ENCODE measurements around the gene RNF41. TPM values are rescaled to one million over a fixed set of nuclear protein-coding genes. Genes with fewer than 3 reads are reported as not detected.
"Not testable (repeated sequence)": the region's sequence is repeated elsewhere in the genome, so short reads cannot be mapped to it uniquely, and the experiment has no call there.

The RNF41 gene
- polyA plus RNA-seq, 1 experiment = 338 TPM

DNA sequence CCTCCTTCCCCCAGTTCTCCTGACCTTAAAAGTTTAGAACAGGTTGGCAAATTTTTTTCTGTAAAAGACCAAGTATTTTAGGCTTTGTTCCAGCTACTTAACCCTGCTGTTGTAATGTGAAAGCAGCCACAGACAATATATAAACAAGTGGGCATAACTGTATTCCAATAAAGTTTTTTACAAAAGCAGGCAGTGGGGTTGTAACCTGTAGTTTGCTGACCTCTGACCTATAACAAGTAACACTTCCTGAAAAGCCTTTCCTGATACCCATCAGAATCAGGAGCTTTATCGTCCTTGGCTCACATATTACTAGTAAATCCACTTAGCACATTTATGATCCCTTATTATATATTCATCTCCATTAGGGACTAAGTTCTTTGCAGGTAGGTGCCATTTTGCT is 19.4 kb downstream of the RNF41 start:
- H3K27me3 ChIP-seq (ENCODE audit: control insufficient read depth, insufficient read depth, low read length) = no peaks in the 10 kb centered on the region
- no peak for DNase-seq (ENCODE audit: low read depth)
- CTCF ChIA-PET = interaction anchor here (1.5 to 3.7 kb wide), 3 partner anchors 9 to 83 kb away, joined by 3 to 14 read pairs (median 5); partner anchors contain the start of gene RNF41
- POLR2A ChIA-PET = no interaction called here
- peaks cover 21% of the 10 kb centered on the region for H3K36me3 ChIP-seq (ENCODE audit: control insufficient read depth, insufficient read depth, low read length)
- no peak overlapping the region for H3K4me3 ChIP-seq (ENCODE audit: low read depth, low read length)
- TF ChIP-seq, protein P1, sequence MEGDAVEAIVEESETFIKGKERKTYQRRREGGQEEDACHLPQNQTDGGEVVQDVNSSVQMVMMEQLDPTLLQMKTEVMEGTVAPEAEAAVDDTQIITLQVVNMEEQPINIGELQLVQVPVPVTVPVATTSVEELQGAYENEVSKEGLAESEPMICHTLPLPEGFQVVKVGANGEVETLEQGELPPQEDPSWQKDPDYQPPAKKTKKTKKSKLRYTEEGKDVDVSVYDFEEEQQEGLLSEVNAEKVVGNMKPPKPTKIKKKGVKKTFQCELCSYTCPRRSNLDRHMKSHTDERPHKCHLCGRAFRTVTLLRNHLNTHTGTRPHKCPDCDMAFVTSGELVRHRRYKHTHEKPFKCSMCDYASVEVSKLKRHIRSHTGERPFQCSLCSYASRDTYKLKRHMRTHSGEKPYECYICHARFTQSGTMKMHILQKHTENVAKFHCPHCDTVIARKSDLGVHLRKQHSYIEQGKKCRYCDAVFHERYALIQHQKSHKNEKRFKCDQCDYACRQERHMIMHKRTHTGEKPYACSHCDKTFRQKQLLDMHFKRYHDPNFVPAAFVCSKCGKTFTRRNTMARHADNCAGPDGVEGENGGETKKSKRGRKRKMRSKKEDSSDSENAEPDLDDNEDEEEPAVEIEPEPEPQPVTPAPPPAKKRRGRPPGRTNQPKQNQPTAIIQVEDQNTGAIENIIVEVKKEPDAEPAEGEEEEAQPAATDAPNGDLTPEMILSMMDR (IDR thresholded peaks at IDR 0.05; ENCODE audit: insufficient read depth, low read depth, low read length) = no peak

DNA sequence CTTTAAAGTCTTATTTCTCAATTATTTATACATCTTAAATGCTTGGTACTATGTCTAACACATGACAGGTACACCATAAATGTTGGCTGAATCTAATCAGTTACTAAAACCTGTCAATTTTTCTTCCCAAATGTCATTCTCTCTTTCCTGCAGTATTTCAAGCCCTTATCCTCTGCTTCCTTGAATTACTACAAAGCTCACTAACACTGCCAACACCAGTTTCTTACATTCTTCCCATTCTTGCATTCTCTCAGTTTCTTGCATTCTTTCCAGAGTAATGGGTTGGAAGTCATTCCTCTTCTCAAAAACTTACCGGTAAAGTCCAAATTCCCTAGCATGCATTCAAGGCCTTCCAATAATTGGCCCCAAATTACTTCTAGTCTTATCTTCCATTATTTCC is 22.9 kb downstream of the RNF41 start:
- TF ChIP-seq, protein P1 (IDR thresholded peaks at IDR 0.05; ENCODE audit: insufficient read depth, low read depth, low read length) = no peak
- ChIA-PET POLR2A (no interaction called here), CTCF (interaction anchor here (1.0 to 4.6 kb wide), 2 partner anchors 9 to 23 kb away, joined by 3 to 26 read pairs; partner anchors contain the start of gene RNF41)
- H3K4me3 ChIP-seq (ENCODE audit: low read depth, low read length) = no peak overlapping the region
- DNase-seq (ENCODE audit: low read depth) = no peak
- no peaks in the 10 kb centered on the region for H3K27me3 ChIP-seq (ENCODE audit: control insufficient read depth, insufficient read depth, low read length)
- H3K36me3 ChIP-seq (ENCODE audit: control insufficient read depth, insufficient read depth, low read length) = no peaks in the 10 kb centered on the region

DNA sequence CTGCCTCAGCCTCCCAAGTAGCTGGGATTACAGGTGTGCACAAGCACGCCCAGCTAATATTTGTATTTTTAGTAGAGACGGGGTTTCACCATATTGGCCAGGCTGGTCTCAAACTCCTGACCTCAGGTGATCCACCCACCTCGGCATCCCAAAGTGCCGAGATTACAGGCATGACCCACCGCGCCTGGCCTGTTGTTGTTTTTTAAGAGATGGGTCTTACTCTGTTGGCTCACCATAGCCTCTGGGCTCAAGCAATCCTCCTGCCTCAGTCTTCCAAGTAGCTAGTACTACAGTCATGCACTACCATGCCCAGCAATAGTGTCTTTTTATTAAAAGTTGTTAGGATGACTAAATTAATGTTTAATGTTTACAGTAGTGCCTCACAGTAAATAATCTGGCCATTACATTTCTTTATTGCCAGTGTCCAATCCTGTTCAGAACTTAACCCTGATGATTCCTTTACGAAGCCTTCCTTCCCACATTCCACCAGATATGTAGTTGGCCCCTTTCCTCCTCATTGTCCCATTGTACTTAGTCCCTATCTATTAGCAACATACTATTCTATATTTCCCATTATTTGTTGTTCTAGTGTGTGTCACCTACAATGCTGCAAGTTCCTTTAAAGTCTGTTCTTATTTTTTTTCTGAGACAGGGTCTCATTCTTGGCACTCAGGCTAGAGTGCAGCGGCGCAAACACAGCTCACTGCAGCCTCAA is 23.6 kb downstream of the RNF41 start:
- Histone ChIP-seq H3K36me3 (ENCODE audit: control insufficient read depth, insufficient read depth, low read length) (no peaks in the 10 kb centered on the region), H3K27me3 (ENCODE audit: control insufficient read depth, insufficient read depth, low read length) (no peaks in the 10 kb centered on the region), H3K4me3 (ENCODE audit: low read depth, low read length) (no peak overlapping the region)
- ChIA-PET POLR2A (no interaction called here), CTCF (interaction anchor here (1.0 to 4.6 kb wide), 5 partner anchors 10 to 78 kb away, joined by 3 to 26 read pairs (median 7); partner anchors contain the start of genes ANKRD52 and RNF41)
- TF ChIP-seq, protein P1 (IDR thresholded peaks at IDR 0.05; ENCODE audit: insufficient read depth, low read depth, low read length) = no peak
- DNase-seq (ENCODE audit: low read depth) = no peak

DNA sequence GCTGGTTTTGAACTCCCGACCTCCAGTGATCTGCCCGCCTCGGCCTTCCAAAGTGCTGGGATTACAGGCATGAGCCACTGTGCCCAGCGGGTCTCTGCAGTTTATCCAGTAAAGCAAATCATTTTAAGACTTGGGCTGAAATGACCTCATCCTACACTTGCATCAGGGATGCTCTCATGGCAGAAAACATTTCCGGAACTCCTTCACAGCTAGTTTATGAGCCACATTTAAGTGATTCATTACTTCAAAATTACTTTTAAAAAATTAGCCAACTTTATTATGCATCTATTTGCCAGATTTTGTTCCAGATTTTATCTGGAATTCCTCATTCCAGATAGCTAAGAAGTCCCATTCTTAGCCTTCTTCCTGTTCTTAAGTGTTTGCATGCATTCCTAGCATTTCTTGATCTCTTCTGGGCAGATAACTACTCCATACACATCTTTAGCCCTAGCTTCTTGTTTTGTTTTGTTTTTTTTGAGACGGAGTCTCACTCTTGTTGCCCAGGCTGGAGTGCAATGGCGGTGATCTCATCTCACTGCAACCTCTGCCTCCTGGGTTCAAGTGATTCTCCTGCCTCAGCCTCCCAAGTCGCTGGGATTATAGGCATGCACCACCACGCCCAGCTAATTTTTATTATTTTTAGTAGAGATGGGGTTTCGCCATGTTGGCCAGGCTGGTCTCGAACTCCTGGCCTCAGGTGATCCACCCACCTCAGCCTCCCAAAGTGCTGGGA is 24.7 kb downstream of the RNF41 start:
- not testable (repeated sequence) for H3K36me3 ChIP-seq (ENCODE audit: control insufficient read depth, insufficient read depth, low read length); H3K27me3 ChIP-seq (ENCODE audit: control insufficient read depth, insufficient read depth, low read length); H3K4me3 ChIP-seq (ENCODE audit: low read depth, low read length)
- ChIA-PET POLR2A (interaction anchor here (0.6 to 1.5 kb wide), 2 partner anchors 24 to 162 kb away, joined by 3 to 25 read pairs; partner anchors contain the start of gene RNF41), CTCF (interaction anchor here (1.0 to 9.8 kb wide), 7 partner anchors 11 to 77 kb away, joined by 3 to 132 read pairs (median 7); partner anchors contain the start of genes ANKRD52 and RNF41)
- peak; percentile 100 for DNase-seq (ENCODE audit: low read depth)

DNA sequence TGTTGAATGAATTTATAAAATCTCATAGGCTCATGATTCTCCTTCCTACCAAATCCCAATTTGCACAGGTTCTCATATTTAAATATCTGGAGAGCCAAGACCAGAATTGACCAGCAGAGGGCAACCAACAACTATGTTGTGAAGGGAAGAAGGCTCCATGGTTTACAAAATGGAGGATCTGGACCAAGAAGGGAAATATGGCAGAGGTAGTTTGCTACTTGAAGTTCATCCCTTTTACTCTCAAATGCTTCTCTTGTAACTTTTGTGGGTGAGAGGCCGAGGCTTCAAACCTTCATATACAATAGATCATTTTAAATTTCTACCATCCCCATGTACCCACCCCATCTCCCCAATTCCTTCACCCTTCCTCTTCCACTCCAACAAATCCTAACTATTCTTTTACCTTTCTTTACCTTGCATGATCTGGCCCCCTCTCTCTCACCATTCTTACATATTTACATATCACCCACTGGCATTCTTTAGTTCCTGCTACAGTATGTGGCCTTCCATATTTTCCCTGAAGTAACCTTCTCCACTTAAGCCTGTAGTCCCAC is 28.6 kb downstream of the RNF41 start:
- Histone ChIP-seq H3K4me3 (ENCODE audit: low read depth, low read length) (no peak overlapping the region), H3K27me3 (ENCODE audit: control insufficient read depth, insufficient read depth, low read length) (no peaks in the 10 kb centered on the region), H3K36me3 (ENCODE audit: control insufficient read depth, insufficient read depth, low read length) (no peaks in the 10 kb centered on the region)
- ChIA-PET CTCF (interaction anchor here (0.6 to 9.8 kb wide), 10 partner anchors 13 to 265 kb away, joined by 3 to 134 read pairs (median 6); partner anchors contain the start of genes ANKRD52, RNF41, STAT2 and ZC3H10), POLR2A (no interaction called here)
- DNase-seq (ENCODE audit: low read depth) = no peak
- TF ChIP-seq, protein P1 (IDR thresholded peaks at IDR 0.05; ENCODE audit: insufficient read depth, low read depth, low read length) = peak; percentile 76
